ENCODE results near the gene TMEM82. TPM values are rescaled to one million over a fixed set of nuclear protein-coding genes. Genes with fewer than 3 reads are reported as not detected.

TMEM82 gene
- total RNA-seq, 1 donor from 2014 or later = not detected

DNA sequence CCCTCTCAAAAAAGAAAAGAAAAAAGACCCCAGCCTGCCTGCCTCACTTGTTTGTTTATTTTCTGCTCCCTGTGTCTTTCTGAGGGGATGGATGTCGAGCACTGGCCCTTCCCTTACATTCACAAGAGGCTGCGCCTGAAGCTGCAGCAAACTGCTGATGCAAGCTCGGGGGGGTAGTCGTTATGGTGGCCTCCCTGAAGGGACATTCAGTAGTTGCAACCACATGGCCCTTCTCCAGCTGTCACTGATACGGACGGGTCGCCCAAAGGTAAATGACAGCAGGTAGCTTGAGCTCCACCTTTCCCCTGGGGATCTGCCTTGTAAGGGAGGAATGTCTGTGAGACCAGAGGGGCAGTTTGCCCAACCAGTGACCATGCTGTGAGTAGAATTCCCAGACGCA, 40.5 kb upstream of the TMEM82 start:
- no peak for DNase-seq (ENCODE audit: low spot score in 2 of 2)
- Histone ChIP-seq H3K27me3 (no peaks in the 10 kb centered on the region), H3K4me1 (peaks cover 16 to 34% of the 10 kb centered on the region in 2 donors), H3K27ac (peak overlapping the region; percentile 84 to 91), H3K9me3 (no peaks in the 10 kb centered on the region), H3K4me3 (no peak overlapping the region), H3K36me3 (peaks cover 0 to 4% of the 10 kb centered on the region in 2 donors)
- intact Hi-C loops (cut with DNase I) = loop anchor here (2.0 to 5.0 kb wide), 2 partner anchors 17 to 46 kb away; partner anchors contain the start of gene PLEKHM2
- TF ChIP-seq, protein P1, sequence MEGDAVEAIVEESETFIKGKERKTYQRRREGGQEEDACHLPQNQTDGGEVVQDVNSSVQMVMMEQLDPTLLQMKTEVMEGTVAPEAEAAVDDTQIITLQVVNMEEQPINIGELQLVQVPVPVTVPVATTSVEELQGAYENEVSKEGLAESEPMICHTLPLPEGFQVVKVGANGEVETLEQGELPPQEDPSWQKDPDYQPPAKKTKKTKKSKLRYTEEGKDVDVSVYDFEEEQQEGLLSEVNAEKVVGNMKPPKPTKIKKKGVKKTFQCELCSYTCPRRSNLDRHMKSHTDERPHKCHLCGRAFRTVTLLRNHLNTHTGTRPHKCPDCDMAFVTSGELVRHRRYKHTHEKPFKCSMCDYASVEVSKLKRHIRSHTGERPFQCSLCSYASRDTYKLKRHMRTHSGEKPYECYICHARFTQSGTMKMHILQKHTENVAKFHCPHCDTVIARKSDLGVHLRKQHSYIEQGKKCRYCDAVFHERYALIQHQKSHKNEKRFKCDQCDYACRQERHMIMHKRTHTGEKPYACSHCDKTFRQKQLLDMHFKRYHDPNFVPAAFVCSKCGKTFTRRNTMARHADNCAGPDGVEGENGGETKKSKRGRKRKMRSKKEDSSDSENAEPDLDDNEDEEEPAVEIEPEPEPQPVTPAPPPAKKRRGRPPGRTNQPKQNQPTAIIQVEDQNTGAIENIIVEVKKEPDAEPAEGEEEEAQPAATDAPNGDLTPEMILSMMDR (IDR thresholded peaks at IDR 0.05) = no peak

DNA sequence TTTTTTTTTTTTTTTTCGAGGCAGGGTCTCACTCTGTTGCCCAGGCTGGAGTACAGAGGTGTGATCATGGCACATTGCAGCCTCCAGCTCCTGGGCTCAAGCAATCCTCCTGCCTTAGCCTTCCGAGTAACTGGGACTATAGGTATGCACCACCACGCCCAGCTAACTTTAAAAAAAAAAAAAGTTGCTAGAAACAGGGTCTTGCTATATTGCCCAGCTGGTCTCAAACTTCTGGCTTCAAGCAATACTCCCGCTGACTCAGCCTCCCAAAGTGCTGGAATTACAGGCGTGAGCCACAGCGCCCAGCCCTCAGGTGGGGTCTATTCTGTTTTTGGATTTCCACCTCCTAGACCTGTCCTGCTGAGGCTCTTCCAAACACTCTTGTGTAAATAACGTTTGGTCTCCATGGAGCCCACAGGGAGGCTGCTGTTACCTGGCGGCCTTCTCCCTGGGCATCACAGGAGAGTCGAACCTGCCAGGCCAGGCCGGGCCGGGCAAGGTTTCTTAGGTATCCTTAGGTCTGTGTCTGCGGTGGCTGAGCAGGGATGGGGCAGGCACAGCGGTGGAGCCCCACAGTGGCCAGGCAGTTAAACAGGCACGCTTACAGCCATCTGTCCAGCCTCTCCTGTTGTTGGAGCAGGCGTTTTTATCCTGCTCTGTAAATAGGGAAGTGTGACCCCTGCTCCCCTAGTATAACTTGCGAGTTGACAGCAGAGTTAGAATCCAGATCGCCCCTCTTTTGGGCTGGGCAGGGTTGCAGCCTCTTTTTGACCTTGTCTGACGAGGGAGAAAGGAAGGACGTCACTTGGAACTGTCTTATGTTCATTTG, 39.4 kb upstream of the TMEM82 start:
- Histone ChIP-seq H3K4me3 (peak overlapping the region; percentile 3 to 12), H3K36me3 (peaks cover 0 to 4% of the 10 kb centered on the region in 2 donors), H3K9me3 (no peaks in the 10 kb centered on the region), H3K27ac (peak overlapping the region; percentile 84 to 91), H3K27me3 (no peaks in the 10 kb centered on the region), H3K4me1 (peaks cover 16 to 29% of the 10 kb centered on the region in 2 donors)
- intact Hi-C loops (cut with DNase I) = loop anchor here (2.0 to 5.0 kb wide), 2 partner anchors 18 to 44 kb away; partner anchors contain the start of gene PLEKHM2
- TF ChIP-seq, protein P1 (IDR thresholded peaks at IDR 0.05) = peak in 1 of 3 experiments; percentile 21
- DNase-seq (ENCODE audit: low spot score in 2 of 2) = no peak

GRCh38 chr1:15703562-15703961, 38.7 kb upstream of the TMEM82 start:
- Histone ChIP-seq H3K4me3 (peak overlapping the region; percentile 3 to 12), H3K9me3 (no peaks in the 10 kb centered on the region), H3K36me3 (peaks cover 0 to 4% of the 10 kb centered on the region in 2 donors), H3K4me1 (peaks cover 16 to 26% of the 10 kb centered on the region in 2 donors), H3K27ac (peak overlapping the region; percentile 84 to 91), H3K27me3 (no peaks in the 10 kb centered on the region)
- TF ChIP-seq, protein P1 (IDR thresholded peaks at IDR 0.05) = no peak
- DNase-seq (ENCODE audit: low spot score in 2 of 2) = peak; percentile 79 to 94
- intact Hi-C loops (cut with DNase I) = loop anchor here (2.0 to 5.0 kb wide), 2 partner anchors 19 to 44 kb away; partner anchors contain the start of gene PLEKHM2

DNA sequence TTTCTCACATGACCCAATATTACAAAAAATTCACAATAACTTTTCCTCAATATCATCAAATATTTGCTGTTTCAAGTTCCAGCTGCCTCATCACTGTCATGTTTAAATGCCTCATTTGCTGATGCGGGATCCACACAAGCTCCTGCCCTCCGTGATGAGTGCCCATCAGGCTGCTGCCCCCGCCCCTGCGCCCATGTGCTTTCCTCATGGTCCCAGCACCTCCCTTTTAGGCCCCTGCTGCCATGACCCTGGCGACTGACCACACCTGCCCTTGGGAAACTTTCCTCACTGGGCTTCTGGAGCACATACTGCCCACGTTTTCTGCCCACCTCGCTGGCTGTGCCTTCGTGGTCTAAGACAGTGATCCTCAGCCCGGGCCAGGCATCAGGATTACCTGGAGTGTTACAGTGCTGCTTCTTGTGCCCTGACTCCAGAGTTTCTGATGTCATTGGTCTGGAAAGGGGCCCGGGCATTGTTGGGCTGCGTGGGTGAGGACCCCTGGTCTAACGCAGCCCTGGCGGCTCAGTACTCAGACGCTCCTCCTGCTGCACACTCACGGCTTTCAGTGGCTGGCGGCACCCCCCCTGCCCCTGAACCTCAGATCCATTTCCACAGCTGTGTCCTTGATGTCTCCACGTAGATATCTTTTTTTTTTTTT, 37.6 kb upstream of the TMEM82 start:
- Histone ChIP-seq H3K36me3 (peaks cover 0 to 4% of the 10 kb centered on the region in 2 donors), H3K9me3 (no peaks in the 10 kb centered on the region), H3K4me1 (peaks cover 16 to 26% of the 10 kb centered on the region in 2 donors), H3K27me3 (no peaks in the 10 kb centered on the region), H3K4me3 (no peak overlapping the region), H3K27ac (peak overlapping the region; percentile 84 to 91)
- DNase-seq (ENCODE audit: low spot score in 2 of 2) = no peak
- intact Hi-C loops (cut with DNase I) = loop anchor here (5.0 kb wide), 1 partner anchor 43 kb away; no protein-coding TSS in a partner anchor
- TF ChIP-seq, protein P1 (IDR thresholded peaks at IDR 0.05) = no peak

GRCh38 chr1:15705184-15705566, 37.1 kb upstream of the TMEM82 start:
- peaks cover 0 to 4% of the 10 kb centered on the region in 2 donors for H3K36me3 ChIP-seq
- H3K27me3 ChIP-seq = no peaks in the 10 kb centered on the region
- intact Hi-C loops (cut with DNase I) = no loop called here
- H3K9me3 ChIP-seq = no peaks in the 10 kb centered on the region
- no peak for DNase-seq (ENCODE audit: low spot score in 2 of 2)
- peak overlapping the region; percentile 84 to 91 for H3K27ac ChIP-seq
- H3K4me1 ChIP-seq = peaks cover 13 to 26% of the 10 kb centered on the region in 2 donors
- H3K4me3 ChIP-seq = no peak overlapping the region
- TF ChIP-seq, protein P1 (IDR thresholded peaks at IDR 0.05) = no peak

All from ascending aorta (tissue), 2 donors.